AG08396 (cell line): Measurements from ENCODE around the gene FCGR2B.
A peak's percentile ranks its signal among the peaks of the same experiment; 100 is the strongest.
"Not testable (repeated sequence)": the region's sequence is repeated elsewhere in the genome, so short reads cannot be mapped to it uniquely, and the experiment has no call there.

Experiments
- DNase-seq: peaks from one replicate; pipeline ENCODE4 v3.0.0; 2012; ENCODE audit warnings: low spot score, mixed read lengths

Gene FCGR2B

DNA sequence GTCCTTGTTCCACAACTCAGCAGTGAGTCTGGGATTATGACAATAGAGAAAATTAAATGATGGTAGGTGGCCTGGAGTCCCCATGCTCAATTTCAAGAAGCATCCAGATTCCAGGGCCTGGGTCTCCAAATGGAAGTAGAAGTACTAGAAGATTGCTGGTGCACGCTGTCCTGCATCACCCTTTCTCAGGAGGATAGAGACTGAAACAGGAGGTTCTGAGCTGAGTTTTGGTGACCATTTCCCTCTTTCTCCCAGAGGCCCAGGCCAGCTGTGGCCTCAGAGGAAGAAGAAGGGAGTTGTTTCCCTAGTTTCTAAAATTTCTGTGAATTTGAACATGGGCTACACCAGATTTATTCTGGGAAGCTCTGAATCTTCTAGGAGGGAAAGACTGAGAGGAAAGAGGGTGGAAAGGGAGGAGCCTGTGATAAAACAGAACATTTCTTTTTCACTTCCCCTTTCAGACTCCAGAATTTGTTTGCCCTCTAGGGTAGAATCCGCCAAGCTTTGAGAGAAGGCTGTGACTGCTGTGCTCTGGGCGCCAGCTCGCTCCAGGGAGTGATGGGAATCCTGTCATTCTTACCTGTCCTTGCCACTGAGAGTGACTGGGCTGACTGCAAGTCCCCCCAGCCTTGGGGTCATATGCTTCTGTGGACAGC lies at the start of gene FCGR2B:
Gene FCGR2B (plus strand): TSS at position 460 of the 656 bp plus-strand sequence. CDS start 99 bp downstream, at position 559.
- not testable (repeated sequence) for DNase-seq

DNA sequence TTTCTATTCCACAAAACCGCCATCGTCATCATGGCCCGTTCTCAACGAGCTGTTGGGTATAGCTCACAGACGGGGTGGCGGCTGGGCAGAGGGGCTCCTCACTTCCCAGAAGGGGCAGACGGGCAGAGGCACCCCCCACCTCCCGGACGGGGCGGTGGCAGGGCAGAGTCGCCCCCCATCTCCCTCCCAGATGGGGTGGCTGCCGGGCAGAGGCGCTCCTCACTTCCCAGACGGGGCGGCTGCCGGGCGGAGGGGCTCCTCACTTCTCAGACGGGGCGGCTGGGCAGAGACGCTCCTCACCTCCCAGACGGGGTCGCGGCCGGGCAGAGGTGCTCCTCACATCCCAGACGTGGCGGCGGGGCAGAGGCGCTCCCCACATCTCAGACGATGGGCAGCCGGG lies 46.5 kb upstream of the FCGR2B start:
- DNase-seq: not testable (repeated sequence)

DNA sequence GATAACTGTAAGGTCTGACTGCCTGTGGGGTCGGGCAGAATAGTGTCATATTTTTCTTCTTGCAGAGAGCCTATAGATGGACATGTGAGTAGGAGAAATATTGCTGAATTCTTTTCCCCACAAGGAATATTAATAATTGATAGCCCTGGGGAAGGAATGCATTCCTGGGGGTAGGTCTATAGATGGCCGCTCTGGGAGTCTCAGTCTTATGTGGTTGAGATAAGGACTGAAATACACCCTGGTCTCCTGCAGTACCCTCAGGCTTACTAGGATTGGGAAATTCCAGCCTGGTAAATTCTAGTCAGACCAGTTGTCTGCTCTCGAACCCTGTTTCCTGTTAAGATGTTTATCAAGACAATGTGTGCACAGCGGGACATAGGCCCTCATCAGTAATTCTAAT lies 44.4 kb upstream of the FCGR2B start:
- not testable (repeated sequence) for DNase-seq

DNA sequence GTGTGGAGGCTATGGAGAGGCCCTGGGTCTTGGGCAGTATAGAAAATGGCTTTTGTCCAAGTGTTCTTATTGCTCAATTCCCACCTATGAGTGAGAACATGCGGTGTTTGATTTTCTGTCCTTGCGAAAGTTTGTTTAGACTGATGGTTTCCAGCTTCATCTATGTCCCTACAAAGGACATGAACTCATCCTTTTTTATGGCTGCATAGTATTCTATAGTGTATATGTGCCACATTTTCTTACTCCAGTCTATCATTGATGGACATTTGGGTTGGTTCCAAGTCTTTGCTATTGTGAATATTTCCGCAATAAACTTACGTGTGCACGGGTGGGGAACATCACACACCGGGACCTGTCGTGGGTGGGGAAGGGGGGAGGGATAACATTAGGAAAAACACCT lies 42.5 kb upstream of the FCGR2B start:
- DNase-seq: not testable (repeated sequence)

DNA sequence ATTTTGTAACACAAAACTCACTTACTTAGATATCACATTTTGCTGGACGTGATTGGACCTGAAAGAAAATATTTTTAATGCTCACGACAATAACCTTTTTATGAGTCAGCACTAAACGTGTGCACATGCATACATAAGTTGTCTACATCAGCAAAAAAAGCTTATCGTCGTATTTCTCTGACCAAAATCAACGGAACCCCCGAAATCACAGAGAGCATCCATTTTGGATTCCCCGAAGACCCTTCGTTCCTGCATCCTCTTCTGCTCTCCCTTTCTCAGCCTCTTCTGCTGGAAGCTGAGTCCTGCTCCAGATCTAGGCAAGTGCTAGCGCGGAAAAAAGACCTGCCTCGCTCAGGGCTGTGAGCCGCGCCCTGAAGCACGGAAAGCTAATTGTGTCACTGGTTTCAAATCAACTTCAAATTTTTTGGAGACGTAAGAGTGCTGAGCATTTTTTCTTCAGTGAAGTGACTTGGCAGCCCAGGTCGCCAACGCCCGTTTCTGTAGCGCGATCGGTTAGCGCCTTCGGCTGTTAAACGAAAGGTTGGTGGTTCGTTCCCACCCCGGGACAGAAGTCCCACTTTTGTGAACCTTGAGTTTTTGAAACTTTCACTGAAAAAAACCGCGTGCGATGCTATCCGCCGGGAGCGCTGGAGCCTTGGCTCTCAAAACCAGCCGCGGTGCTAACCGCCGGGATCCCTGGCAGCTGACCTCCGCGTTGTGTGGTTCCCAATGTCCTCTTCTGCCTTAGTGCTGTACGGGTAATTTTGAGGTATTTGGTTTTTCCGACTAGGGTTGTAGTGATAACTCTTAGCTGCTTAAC lies 41.6 kb upstream of the FCGR2B start:
- peak; percentile 67 for DNase-seq

DNA sequence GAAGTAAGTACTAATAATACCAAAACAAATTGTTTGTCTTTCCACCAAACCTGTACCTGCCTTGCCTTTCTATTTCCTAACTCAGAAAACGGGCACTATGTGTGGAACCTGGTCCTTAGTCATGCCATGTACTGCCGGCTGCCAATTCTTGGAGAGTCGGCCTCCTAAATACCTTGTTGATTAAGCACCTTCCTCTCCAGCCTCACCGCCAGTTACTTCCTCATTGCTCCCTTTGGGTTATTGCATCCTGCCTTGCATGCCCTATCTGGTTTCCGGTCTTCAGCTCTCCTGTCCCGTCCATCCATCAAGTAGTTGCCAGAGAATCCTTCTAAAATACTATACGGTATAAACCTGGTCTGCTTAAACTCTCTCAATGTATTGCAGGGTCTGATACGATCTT lies 40.9 kb upstream of the FCGR2B start:
- not testable (repeated sequence) for DNase-seq

DNA sequence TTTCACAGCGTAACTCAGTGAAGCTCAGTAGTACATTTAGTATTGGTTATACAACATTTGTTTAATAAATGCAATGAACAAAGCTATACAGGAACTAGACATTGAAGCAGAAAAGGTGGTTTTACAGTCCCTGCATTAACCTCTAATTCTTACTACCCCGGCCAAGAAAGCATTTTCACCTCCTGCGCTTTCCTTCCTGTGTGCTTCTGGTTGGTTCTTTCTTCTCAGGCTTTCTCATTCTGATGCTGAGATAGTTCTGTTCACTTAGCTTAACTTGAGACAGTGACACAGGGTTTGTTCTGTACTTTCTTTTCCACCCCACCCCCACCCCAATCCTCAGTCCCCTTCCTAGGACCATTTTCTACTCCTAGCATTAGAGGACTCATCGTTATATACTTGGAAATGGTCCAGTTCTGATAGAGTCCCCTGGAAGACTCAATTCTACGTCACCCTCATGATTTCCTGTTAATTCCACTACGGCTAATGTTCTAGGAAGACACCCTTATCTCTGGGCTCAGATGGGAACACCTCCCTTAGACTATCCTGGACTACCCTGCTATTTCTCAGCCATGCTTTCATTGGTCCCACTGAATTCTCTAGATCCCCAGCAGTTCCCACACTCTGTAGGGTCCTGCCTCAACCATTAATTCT lies 39.4 kb upstream of the FCGR2B start:
- not testable (repeated sequence) for DNase-seq

DNA sequence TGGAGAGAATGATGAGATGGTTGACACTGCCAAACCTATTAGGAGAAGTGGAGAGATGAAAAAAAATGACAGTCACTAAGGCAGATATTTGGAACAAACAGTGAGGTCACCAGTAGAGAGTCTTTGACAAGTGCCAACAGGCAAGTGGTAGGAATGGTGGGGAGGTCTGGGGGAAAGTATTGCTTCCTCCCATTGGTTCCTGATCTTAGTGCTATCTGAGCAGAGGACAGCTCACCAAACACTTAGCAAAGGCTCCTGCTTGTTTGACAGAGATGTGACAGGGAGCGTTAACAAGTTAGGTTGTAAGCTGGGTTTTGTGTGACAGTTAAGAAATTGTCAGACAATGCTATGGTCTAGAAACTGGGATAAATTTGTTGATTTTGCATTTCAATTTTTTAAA lies 38.3 kb upstream of the FCGR2B start:
- not testable (repeated sequence) for DNase-seq

DNA sequence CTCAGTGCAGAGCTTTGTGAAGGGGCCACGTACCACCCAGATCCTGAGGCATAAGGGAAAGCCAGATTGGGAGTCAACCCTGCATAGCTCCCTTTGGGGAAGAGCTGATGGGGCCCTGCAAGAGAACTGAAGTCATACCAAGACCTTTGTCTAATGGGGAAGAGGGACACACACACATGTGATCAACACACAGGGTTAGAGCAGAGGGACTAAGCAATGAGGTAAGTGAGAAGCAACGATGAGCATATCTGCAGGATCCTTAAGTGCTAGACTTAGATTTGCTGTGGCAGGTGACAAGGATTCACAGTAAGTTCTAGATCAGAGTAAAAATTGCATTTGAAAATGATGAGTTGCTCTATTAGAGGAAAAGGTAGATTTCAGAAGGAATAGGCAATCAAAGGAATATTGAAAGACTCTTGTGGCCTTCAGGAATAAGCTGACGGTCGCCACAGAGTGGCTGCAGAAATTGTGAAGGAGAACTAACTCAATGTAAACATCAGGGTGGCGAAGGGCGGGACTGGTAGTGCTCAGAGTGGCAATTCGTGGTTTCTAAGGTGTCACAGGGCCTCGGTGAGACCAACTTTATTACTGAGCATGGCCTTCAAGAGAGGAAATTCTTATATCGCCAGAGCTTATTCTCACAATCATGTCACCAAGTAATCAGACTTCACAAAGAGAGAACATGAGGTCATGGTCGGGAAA lies 36.3 kb upstream of the FCGR2B start:
- DNase-seq: not testable (repeated sequence)

DNA sequence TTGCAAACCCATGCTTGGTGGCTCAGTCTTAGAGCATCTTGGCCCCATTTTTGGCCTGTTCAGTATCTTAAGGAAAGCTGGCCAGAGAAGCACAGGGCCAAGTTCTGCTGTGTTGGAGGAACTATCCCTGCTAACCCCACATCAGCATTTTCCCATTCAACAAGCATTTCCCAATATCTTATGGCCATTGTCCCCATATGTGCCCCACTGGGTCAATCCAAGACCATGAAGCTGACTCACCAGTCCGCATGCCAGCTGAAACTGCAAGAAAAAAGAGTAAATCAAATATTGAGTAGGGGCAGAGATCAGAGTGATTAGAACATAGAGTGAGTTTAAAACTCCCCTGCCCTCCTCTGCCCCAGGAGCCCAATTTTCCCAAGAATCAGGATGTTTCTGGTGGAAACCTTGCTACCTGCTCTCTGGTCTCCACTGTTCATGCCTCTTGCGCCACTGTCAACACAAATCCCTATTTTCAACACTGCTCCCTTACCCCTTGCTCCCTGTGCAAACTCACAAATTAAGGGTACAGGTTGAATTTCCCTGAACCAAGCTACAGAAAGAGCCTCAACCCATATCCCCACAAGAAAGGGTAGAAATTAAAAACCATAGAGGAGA lies 32.7 kb upstream of the FCGR2B start:
- DNase-seq: not testable (repeated sequence)

DNA sequence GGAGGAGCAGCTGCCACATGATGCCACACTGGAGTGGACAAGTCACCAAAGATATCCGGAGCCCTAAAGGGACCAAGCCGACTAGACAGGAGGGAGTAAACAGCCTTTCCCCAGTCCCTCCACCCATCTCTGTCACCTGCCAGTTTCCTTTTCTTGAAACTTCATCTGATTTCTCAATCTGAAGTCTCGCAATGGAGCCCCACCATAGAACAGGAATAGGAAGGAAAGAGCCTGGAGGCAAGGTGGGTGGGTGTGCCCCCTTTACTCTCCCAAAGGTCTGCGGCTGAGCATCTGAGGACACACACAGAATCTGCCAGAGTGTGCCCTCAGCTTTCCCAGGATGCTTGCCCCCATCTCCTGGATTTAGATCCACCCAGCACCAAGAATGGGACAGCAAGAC lies 31.9 kb upstream of the FCGR2B start, which contains the start of gene FCGR3B:
Gene FCGR3B (minus strand): TSS at position 101 of the 400 bp plus-strand sequence. CDS start 82 bp downstream, at position 19.
- DNase-seq: no peak

DNA sequence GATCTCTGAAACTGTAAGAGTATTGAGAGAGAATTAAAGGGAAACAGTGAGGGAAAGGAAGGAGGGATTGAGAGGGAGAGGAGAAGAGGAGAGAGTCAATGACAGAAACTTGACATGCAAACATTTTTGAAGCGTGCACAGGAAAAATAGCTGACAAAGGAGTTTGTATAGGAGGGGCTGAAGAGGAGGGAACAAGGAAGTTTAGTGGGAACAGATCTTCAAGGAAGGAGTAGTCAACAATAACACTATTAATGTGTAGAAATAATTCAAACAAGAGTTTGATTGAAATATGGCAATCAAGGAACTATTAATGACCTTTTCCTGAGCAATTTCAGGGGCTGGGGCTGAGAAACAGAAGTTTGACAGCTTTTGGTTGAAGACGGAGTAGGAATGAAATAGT lies 27.9 kb upstream of the FCGR2B start:
- DNase-seq: not testable (repeated sequence)

DNA sequence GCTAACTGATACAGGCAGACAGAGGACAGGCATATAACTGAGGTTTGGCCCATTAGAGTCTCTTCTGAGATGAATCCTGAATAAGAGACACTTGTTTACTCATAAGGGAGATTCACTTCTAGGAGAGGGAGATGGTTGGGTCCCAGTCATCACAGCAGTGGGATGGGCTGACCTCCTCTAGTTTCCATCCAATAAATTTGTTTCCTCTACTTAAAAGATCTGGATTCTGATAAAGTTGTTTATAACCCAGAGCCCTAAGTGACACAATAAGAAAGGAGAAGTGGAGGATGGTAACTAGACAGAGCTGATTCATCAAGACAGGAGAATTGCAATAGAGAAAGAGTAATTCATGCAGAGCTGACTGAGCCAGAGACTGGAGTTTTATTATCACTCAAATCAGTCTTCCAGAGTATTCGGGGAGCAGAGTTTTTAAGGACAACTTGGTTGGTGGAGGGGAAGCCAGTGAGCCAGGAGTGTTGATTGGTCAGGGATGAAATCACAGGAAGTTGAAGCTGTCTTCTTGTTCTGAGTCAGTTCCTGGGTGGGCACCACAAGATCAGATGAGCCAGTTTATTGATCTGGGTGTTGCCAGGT lies 26.7 kb upstream of the FCGR2B start:
- not testable (repeated sequence) for DNase-seq

DNA sequence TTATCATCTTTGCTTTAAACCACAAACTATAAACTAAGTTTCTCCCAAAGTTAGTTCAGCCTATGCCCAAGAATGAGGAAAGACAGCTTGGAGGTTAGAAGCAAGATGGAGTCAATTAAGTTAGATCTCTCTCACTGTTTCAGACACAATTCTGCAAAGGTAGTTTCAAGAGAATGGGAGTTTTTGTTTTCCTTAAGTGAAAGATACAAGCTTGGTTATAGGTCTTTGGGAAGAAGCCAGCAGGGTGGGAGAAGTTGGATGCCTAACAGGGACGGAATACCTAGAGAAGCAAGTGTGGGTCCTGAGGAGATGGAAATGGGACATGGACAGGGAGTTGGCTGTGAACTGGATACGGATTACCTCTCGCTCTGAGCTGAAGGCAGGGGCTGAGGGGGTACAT lies 26.0 kb upstream of the FCGR2B start:
- not testable (repeated sequence) for DNase-seq

DNA sequence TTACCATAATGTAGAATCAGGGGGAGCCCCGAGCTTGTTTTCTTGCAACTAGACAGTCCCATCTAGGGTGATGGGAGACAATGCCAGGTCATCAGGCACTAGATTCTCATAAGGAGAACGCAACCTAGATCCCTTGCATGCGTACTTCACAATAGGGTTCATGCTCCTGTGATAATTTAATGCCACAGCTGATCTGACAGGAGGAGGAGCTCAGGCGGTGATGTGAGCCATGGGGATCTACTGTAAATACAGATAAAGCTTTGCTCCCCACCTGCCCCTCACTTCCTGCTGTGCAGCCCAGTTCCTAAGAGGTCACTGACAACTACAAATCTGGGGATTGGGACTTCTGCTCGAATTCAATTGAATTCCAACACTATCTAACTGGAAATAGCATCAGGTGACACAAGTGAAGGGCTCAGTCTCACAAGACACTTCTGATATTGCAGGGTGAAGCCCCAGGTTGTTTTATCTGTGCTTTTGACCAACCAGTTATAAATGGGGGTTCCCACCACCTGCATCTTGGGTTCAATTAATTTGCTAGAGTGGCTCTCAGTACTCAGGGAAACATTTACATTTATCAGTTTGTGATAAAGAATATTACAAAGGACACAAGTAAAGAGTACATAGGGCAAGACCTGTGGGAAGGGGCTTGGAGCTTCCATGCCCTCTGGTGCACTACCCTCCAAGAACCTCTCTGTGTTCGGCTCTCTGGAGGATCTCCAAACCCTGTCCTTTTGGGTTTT lies 24.5 kb upstream of the FCGR2B start:
- not testable (repeated sequence) for DNase-seq

DNA sequence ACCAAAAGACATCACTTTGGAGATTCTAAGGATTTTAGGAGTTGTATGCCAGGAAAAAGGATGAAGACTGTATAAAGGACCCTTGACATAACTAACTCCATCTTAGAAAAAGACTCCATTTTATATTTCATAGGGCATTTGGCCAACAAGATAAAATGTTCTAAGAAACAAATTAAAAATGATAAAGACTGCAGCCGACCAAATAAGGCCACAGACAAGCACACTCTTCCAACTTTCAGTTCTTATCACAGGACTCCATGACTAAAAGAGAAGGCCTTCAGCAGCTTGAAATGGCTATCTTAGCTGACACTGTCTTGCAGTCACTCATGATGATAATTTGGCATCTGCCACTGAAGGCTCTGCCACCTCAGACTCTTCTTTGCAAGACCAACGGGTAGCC lies 23.7 kb upstream of the FCGR2B start:
- DNase-seq: not testable (repeated sequence)

DNA sequence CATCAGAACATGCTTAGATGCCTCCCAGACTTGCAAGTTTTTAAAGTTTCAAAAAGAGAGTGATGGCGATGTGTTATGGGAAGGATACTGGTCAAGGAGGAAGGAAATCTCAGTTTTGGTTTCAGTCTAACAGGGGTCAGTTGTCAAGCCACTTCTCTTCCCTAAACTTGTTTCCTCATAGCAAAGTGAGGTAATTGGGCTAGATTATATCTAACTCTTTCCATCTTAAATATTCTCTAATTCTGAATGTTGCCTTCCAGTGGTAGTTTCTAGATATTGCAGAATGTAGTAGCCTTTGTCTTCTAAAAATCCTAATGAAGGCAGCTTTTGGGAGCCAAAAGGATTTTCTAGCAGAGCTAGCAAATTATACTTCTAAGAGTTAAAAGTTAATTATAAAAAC lies 20.2 kb upstream of the FCGR2B start:
- not testable (repeated sequence) for DNase-seq

DNA sequence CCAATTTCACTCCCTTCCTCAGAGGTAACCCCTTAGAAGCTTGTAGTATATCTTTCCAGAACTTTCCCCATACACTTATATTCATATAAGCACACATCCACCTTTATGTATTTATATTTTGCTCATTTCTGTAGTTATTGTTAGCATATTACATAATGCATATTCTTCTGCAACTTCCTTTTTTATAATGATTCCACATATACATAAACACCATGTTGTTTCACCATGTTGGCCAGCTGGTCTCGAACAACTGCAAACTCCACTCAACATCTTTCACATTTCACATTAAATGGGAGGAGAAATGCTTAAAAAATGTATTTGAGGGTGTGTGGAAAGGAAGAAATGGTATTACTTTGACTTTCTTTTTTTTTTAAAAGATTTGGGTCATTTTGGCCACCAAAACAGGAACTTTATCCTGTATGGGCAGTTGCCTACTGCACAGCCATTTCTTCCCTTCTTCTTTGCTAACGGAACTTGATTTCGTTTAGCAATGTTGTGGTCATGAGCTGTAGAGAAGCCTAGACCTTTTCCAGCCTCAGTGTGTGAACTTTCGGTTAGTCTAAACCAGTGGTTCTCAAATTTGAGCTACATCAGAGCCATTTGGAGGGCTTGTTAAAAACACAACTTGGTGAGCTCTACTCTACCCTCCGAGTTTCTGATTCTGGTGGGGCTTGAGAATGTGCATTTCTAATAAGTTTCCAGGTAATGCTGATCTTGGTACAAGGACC lies 19.3 kb upstream of the FCGR2B start:
- DNase-seq: not testable (repeated sequence)

DNA sequence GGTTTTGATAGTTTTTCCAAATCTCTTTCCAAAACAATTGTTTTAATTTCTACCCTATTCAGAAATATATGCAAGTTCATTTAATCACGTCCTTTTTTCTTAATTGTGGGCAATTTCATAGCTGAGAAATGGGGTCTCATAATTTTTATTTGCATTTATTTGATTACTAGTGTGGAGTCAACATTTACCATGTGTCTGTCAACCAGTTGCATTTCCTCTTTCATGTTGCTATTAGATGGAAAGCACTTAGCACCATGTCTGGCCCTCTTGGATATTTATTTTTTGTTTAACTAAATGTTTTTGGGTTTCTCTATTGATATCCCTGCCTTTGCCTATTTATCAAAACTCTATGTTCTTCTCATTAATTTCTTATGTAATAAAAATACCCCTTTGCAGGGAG lies 18.1 kb upstream of the FCGR2B start:
- not testable (repeated sequence) for DNase-seq
